Measurements from ENCODE around the gene MRPS31. TPM values are rescaled to one million over a fixed set of nuclear protein-coding genes. Genes with fewer than 3 reads are reported as not detected.
A peak's percentile ranks its signal among the peaks of the same experiment; 100 is the strongest.

MRPS31 gene
- total and polyA plus RNA-seq, 10 of the 15 experiments (the other 5 are each of a cell fraction or from before 2014, with no cell fraction given), result 20.3 to 60.9 (median 43.1) TPM

- TF ChIP-seq CUX1 (IDR thresholded peaks at IDR 0.05; ENCODE audit: insufficient replicate concordance, low read depth, low read length) (no peak), MEF2A (IDR thresholded peaks at IDR 0.05; ENCODE audit: insufficient read depth, low read depth, low read length) (no peak), RELA (IDR thresholded peaks at IDR 0.05; ENCODE audit: borderline replicate concordance, partially characterized antibody) (peak; percentile 47), PAX8 (IDR thresholded peaks at IDR 0.05) (no peak), POLR2AphosphoS5 (IDR thresholded peaks at IDR 0.05; ENCODE audit: low read length) (peak; percentile 71; the same call in 1 of the 2 replicates), RB1 (IDR thresholded peaks at IDR 0.05; ENCODE audit: borderline replicate concordance) (peak; percentile 90; the same call in 1 of the 2 replicates)
These were observed 18.5 kb upstream of the MRPS31 start, which contains the start of gene SLC25A15 (continued) for GRCh38 chr13:40789275-40790153.
